HepG2 (cell line): ENCODE results near the gene OCSTAMP. TPM values are rescaled to one million over a fixed set of nuclear protein-coding genes. Genes with fewer than 3 reads are reported as not detected.

Experiments used
- CBX5 ChIP-seq: sonication (generic); formaldehyde crosslinking; IDR thresholded peaks from 2 replicates; pipeline ENCODE4 v1.4.0; 2020; ENCODE audit warnings: missing genetic modification reagents, borderline replicate concordance
- FOXK1 ChIP-seq: sonication (generic); formaldehyde crosslinking; IDR thresholded peaks from 2 replicates; pipeline ENCODE4 v1.4.0; 2020; ENCODE audit warnings: low read depth, missing genetic modification reagents, borderline replicate concordance
- HNRNPLL ChIP-seq: fragments of 200-400 bp; formaldehyde crosslinking; IDR thresholded peaks from 2 replicates; pipeline ENCODE4 v1.6.1; 2017; ENCODE audit warnings: mild to moderate bottlenecking, low read depth, low read length; ENCODE audit not compliant: poor library complexity, severe bottlenecking
- RCOR2 ChIP-seq: IDR thresholded peaks from 2 replicates; pipeline ENCODE4 v1.6.1; 2016; ENCODE audit warnings: missing biosample characterization, missing genetic modification reagents
- SAP130 ChIP-seq: IDR thresholded peaks from 2 replicates; pipeline ENCODE4 v1.6.1; 2016; ENCODE audit warnings: low read depth
- SMC3 ChIP-seq: IDR thresholded peaks from 2 replicates; pipeline ENCODE4 v1.6.1; 2011; ENCODE audit warnings: low read length, improper control_type of control experiment
- STAG1 ChIP-seq: sonication (generic); formaldehyde crosslinking; IDR thresholded peaks from 2 replicates; pipeline ENCODE4 v1.4.0; 2020; ENCODE audit warnings: missing genetic modification reagents
- TCF7 ChIP-seq: sonication (generic); IDR thresholded peaks from 2 replicates; pipeline ENCODE4 v1.6.1; 2016; ENCODE audit warnings: antibody characterized with exemption, low read depth
- ZNF263 ChIP-seq: sonication (generic); formaldehyde crosslinking; IDR thresholded peaks from 2 replicates; pipeline ENCODE4 v1.4.0; 2020; ENCODE audit warnings: missing genetic modification reagents
- ZNF33B ChIP-seq: sonication (generic); formaldehyde crosslinking; IDR thresholded peaks from 2 replicates; pipeline ENCODE4 v1.5.1; 2020; ENCODE audit warnings: mild to moderate bottlenecking, missing genetic modification reagents
- ZNF383 ChIP-seq: sonication (generic); formaldehyde crosslinking; IDR thresholded peaks from 2 replicates; pipeline ENCODE4 v1.4.0; 2020; ENCODE audit warnings: missing genetic modification reagents, mild to moderate bottlenecking, borderline replicate concordance
- ZNF619 ChIP-seq: sonication (generic); formaldehyde crosslinking; IDR thresholded peaks from 2 replicates; pipeline ENCODE4 v1.4.0; 2020; ENCODE audit warnings: mild to moderate bottlenecking, missing genetic modification reagents
- polyA plus RNA-seq, 8 experiments: library from polyadenylated mRNA; depleted of rRNA in 3 of 8; stranded (reverse) in 7 of 8; unstranded in 1 of 8; fragments of >200 nt; fragmentation: Illumina TruSeq in 4 of 8; extraction: Trizol in 4 of 8; gene quantifications; 2 replicates each; pipeline versions ENCODE4 v1.2.1 to v1.2.3, GENCODE V29; 2011 to 2016; ENCODE audit warnings: low read depth in 4 of 8, missing spikeins in 1 of 8, mixed read lengths in 1 of 8; ENCODE audit not compliant: insufficient read depth in 1 of 8
- total RNA-seq, 5 experiments: library from RNA; depleted of rRNA; stranded (reverse); fragments of >200 nt; fragmentation: Illumina TruSeq; extraction: Trizol; gene quantifications; 2 replicates each; pipeline ENCODE4 v1.2.3, GENCODE V29; 2016; ENCODE audit warnings: low read depth in 1 of 5
- TF ChIP-seq, protein P1 (sequence below), 2 experiments: sonication (generic) in 1 of 2; formaldehyde crosslinking in 1 of 2; IDR thresholded peaks; 2 replicates each; pipeline versions ENCODE4 v1.4.0 to v1.6.1; 2016 to 2020; ENCODE audit warnings: borderline replicate concordance in 1 of 2, low read depth in 1 of 2, mild to moderate bottlenecking in 1 of 2, missing genetic modification reagents in 1 of 2
- TF ChIP-seq, protein P2 (sequence below): sonication (generic); formaldehyde crosslinking; IDR thresholded peaks from 2 replicates; pipeline ENCODE4 v1.5.1; 2020; ENCODE audit warnings: missing genetic modification reagents, mild to moderate bottlenecking, borderline replicate concordance
- TF ChIP-seq, protein P3 (sequence below): sonication (generic); formaldehyde crosslinking; IDR thresholded peaks from 2 replicates; pipeline ENCODE4 v1.9.0; 2021; ENCODE audit warnings: missing genetic modification reagents, borderline replicate concordance
- TF ChIP-seq, protein P4 (sequence below): IDR thresholded peaks from 2 replicates; pipeline ENCODE4 v1.6.1; 2016; ENCODE audit warnings: missing compliant biosample characterization, missing genetic modification reagents, borderline replicate concordance
- TF ChIP-seq, protein P5 (sequence below): sonication (generic); formaldehyde crosslinking; conservative IDR thresholded peaks from 2 replicates; pipeline ENCODE4 v1.4.0; 2020; ENCODE audit warnings: missing genetic modification reagents

OCSTAMP gene
- total and polyA plus RNA-seq, 2 of the 13 experiments (the other 11 are each of a cell fraction or from before 2014, with no cell fraction given) = not detected

DNA sequence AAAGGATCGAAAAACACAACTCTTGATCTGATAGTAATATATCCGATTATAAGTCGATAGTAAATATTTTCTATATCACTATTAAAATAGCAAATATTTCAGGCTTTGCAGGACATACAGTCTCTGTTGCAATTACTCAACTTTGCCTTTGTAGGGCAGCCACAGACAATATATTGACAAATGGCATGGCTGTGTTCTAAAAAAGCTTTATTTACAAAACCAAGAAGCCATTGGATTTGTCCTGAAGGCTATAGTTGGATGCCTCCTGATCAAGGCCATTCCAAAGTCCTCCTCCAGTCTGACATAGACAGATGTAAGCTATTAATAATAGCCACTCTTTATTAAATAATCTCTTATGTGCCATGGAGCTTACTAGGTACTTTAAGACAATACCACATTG is 5.9 kb downstream of the OCSTAMP start (continued):
- TF ChIP-seq, protein P1, sequence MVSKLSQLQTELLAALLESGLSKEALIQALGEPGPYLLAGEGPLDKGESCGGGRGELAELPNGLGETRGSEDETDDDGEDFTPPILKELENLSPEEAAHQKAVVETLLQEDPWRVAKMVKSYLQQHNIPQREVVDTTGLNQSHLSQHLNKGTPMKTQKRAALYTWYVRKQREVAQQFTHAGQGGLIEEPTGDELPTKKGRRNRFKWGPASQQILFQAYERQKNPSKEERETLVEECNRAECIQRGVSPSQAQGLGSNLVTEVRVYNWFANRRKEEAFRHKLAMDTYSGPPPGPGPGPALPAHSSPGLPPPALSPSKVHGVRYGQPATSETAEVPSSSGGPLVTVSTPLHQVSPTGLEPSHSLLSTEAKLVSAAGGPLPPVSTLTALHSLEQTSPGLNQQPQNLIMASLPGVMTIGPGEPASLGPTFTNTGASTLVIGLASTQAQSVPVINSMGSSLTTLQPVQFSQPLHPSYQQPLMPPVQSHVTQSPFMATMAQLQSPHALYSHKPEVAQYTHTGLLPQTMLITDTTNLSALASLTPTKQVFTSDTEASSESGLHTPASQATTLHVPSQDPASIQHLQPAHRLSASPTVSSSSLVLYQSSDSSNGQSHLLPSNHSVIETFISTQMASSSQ (IDR thresholded peaks at IDR 0.05; ENCODE audit: low read depth) = no peak
- TF ChIP-seq, protein P1 (CRISPR knock-in tag; IDR thresholded peaks at IDR 0.05; ENCODE audit: borderline replicate concordance) = no peak
- no peak for TF ChIP-seq SAP130 (CRISPR knock-in tag)
- no peak for TF ChIP-seq ZNF619 (CRISPR knock-in tag)
- TF ChIP-seq CBX5 (CRISPR knock-in tag) = no peak
- TF ChIP-seq, protein P2, sequence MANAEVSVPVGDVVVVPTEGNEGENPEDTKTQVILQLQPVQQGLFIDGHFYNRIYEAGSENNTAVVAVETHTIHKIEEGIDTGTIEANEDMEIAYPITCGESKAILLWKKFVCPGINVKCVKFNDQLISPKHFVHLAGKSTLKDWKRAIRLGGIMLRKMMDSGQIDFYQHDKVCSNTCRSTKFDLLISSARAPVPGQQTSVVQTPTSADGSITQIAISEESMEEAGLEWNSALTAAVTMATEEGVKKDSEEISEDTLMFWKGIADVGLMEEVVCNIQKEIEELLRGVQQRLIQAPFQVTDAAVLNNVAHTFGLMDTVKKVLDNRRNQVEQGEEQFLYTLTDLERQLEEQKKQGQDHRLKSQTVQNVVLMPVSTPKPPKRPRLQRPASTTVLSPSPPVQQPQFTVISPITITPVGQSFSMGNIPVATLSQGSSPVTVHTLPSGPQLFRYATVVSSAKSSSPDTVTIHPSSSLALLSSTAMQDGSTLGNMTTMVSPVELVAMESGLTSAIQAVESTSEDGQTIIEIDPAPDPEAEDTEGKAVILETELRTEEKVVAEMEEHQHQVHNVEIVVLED (CRISPR knock-in tag) = no peak
- peak; percentile 55; the same call in 1 of the 2 replicates for TF ChIP-seq FOXK1 (CRISPR knock-in tag)
- TF ChIP-seq ZNF263 (CRISPR knock-in tag) = no peak
- TF ChIP-seq STAG1 = peak; percentile 82
- TF ChIP-seq TCF7 = no peak
- 0 out of 2 replicates have a peak, but pooled peaks have one; percentile 38 for TF ChIP-seq RCOR2
- no peak for TF ChIP-seq HNRNPLL
- TF ChIP-seq, protein P3, sequence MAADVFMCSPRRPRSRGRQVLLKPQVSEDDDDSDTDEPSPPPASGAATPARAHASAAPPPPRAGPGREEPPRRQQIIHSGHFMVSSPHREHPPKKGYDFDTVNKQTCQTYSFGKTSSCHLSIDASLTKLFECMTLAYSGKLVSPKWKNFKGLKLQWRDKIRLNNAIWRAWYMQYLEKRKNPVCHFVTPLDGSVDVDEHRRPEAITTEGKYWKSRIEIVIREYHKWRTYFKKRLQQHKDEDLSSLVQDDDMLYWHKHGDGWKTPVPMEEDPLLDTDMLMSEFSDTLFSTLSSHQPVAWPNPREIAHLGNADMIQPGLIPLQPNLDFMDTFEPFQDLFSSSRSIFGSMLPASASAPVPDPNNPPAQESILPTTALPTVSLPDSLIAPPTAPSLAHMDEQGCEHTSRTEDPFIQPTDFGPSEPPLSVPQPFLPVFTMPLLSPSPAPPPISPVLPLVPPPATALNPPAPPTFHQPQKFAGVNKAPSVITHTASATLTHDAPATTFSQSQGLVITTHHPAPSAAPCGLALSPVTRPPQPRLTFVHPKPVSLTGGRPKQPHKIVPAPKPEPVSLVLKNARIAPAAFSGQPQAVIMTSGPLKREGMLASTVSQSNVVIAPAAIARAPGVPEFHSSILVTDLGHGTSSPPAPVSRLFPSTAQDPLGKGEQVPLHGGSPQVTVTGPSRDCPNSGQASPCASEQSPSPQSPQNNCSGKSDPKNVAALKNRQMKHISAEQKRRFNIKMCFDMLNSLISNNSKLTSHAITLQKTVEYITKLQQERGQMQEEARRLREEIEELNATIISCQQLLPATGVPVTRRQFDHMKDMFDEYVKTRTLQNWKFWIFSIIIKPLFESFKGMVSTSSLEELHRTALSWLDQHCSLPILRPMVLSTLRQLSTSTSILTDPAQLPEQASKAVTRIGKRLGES (CRISPR knock-in tag) = no peak
- TF ChIP-seq, protein P4, sequence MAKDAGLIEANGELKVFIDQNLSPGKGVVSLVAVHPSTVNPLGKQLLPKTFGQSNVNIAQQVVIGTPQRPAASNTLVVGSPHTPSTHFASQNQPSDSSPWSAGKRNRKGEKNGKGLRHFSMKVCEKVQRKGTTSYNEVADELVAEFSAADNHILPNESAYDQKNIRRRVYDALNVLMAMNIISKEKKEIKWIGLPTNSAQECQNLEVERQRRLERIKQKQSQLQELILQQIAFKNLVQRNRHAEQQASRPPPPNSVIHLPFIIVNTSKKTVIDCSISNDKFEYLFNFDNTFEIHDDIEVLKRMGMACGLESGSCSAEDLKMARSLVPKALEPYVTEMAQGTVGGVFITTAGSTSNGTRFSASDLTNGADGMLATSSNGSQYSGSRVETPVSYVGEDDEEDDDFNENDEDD (CRISPR knock-in tag) = no peak
- TF ChIP-seq SMC3 = peak; percentile 44
- TF ChIP-seq ZNF383 (CRISPR knock-in tag) = no peak
- TF ChIP-seq, protein P5, sequence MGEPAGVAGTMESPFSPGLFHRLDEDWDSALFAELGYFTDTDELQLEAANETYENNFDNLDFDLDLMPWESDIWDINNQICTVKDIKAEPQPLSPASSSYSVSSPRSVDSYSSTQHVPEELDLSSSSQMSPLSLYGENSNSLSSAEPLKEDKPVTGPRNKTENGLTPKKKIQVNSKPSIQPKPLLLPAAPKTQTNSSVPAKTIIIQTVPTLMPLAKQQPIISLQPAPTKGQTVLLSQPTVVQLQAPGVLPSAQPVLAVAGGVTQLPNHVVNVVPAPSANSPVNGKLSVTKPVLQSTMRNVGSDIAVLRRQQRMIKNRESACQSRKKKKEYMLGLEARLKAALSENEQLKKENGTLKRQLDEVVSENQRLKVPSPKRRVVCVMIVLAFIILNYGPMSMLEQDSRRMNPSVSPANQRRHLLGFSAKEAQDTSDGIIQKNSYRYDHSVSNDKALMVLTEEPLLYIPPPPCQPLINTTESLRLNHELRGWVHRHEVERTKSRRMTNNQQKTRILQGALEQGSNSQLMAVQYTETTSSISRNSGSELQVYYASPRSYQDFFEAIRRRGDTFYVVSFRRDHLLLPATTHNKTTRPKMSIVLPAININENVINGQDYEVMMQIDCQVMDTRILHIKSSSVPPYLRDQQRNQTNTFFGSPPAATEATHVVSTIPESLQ (CRISPR knock-in tag) = 0 out of 2 replicates have a peak, but pooled peaks have one; percentile 44
- no peak for TF ChIP-seq ZNF33B (CRISPR knock-in tag)
